Measurements from ENCODE around the gene TBC1D22A.

Gene TBC1D22A

DNA sequence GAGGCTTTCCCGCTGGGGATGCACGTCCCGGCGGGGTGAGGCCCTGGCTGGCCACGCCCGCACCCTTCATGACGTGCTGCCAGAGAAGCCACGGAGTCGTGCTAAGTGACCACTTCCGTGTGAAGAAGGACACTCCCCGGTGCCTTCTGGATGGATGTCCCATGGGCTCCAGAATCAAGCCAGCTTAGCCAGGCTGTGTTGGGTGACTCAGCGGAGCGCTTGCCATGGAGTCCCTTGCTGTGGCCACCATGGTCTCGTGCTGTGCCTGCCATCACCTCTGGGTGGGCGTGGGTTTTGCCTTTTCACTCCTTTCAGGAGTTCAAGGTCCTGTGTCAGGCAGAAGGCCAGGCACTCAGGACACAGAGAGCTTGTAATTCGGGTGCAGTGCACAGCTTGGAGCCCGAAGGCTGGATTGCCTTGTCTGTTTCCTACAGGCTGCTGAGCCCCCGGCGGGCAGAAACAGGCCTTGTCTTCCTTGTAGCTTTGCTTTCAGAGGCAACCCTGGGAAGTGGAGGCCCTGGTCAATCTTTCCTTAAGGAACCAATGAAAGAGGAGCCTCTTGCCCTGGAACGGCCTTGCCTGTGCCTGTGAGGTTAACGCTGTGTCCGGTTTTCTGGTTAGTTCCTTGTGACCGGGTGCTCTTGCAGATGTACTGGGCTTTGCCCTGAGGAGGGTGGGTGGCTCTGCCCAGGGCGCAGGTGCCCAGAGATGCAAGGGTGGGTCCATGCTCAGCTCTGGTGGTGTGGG lies 268.6 kb downstream of the TBC1D22A start:
- TF ChIP-seq, protein P1, sequence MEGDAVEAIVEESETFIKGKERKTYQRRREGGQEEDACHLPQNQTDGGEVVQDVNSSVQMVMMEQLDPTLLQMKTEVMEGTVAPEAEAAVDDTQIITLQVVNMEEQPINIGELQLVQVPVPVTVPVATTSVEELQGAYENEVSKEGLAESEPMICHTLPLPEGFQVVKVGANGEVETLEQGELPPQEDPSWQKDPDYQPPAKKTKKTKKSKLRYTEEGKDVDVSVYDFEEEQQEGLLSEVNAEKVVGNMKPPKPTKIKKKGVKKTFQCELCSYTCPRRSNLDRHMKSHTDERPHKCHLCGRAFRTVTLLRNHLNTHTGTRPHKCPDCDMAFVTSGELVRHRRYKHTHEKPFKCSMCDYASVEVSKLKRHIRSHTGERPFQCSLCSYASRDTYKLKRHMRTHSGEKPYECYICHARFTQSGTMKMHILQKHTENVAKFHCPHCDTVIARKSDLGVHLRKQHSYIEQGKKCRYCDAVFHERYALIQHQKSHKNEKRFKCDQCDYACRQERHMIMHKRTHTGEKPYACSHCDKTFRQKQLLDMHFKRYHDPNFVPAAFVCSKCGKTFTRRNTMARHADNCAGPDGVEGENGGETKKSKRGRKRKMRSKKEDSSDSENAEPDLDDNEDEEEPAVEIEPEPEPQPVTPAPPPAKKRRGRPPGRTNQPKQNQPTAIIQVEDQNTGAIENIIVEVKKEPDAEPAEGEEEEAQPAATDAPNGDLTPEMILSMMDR (IDR thresholded peaks at IDR 0.05; ENCODE audit: low read depth, low read length), result no peak
- H3K4me3 ChIP-seq (ENCODE audit: low read depth, low read length), result no peak overlapping the region

DNA sequence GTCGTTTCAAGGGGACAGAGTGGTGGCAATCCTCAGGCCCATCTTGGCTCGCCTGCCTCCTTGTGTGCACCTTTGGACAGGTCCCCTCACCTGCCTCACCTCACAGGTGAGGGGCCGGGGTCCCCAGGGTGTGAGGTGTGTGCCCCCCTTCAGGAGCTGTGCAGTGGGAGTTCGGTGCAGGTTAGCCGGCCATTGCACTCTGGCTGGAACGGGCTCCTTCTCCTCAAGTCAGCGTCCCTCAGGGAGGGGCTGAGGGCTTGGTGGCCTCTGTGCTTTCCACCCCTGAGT lies 269.1 kb downstream of the TBC1D22A start:
- no peak overlapping the region for H3K4me3 ChIP-seq (ENCODE audit: low read depth, low read length)
- TF ChIP-seq, protein P1 (IDR thresholded peaks at IDR 0.05; ENCODE audit: low read depth, low read length), result no peak

DNA sequence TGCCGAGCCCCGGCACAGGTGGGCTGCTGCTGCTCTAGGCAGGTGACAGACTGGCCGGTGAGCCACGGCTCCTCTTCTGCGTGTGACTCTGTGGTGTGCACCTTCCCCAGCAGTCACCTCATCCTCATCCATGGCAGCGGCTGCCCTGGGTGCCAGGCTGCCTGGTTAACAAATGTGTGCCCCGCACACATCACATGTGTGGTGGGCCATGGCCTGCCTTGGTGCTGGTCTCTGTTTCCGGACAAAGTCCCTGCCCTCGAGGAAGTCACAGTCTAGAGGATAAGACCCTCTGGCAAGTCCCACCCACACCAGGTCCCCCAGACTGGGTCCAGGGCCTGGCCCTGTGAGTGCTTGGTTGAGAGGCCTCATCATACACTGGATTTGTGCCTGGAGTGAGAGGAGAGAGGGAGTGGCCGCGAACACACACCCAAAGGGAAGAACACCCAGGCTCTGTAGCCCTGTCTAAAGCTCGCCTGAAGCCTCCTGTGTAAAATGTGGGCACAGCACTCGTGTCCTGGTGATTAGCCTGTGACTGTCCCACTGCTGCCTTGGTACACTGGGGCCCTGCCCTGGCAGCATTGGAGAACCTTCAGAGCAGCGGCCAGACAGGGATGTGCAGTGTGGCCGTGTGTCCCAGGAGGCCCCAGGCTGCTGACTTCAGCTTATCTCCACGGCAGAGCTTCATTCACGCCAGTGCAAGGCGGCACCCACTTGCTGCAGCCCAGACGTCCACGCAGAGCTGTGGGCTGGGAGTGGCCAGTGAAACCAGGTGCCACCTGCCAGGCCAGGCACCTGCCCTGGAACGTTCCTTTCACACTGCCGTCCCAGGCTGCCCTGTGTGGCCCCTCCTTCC lies 269.9 kb downstream of the TBC1D22A start:
- TF ChIP-seq, protein P1 (IDR thresholded peaks at IDR 0.05; ENCODE audit: low read depth, low read length), result no peak
- no peak overlapping the region for H3K4me3 ChIP-seq (ENCODE audit: low read depth, low read length)

DNA sequence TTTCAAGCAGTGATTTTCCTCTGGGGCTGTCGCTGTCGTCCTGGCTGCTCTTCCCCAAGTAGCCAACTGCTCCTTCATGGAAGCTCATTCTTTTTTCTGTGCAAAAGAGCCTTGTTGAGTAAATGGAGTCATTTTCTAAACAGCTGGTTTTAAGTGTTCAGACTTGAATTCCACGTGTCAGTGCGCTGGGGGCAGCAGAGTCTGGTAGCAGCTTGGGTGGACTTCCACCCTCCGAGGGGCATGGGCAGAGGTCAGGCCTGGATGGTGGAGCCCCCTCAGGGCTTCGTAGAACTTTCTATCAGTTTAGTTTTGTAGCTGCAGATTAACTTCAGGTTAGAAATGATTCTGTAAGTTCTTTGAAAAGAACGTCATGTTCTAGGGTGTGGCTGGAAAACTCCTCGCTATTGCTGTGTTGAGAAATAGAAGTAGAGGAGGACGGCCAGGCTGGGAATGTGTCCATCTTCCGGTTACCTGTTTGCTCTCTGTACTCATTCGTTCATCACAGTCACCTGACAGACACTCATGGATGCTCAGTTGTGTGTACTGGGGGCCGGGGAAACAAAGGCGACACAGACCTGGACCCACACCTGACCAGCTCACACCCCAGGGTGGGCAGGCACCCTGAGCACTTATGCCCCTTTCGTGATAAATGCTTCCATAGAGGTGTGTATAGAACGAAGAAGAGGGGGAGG lies 270.7 kb downstream of the TBC1D22A start:
- H3K4me3 ChIP-seq (ENCODE audit: low read depth, low read length), result no peak overlapping the region
- TF ChIP-seq, protein P1 (IDR thresholded peaks at IDR 0.05; ENCODE audit: low read depth, low read length), result no peak

DNA sequence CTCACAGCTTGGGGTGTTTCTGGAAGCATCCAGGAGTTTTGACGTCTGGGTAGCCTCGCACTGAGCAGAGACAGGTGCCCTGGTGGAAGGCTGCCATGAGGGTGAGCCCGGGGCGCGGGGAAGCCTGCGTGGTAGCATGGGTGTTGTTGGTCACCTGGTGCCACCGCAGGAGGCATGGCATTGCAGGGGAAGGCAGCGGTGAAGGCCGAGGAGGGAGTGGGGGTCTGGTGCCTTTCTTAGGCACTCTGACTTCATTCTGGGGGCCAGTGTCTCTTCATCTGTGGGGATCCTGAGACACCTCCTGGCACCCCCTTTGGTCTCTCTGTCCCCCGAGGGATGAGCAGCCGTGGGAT lies 271.2 kb downstream of the TBC1D22A start:
- TF ChIP-seq, protein P1 (IDR thresholded peaks at IDR 0.05; ENCODE audit: low read depth, low read length), result no peak
- H3K4me3 ChIP-seq (ENCODE audit: low read depth, low read length), result no peak overlapping the region

DNA sequence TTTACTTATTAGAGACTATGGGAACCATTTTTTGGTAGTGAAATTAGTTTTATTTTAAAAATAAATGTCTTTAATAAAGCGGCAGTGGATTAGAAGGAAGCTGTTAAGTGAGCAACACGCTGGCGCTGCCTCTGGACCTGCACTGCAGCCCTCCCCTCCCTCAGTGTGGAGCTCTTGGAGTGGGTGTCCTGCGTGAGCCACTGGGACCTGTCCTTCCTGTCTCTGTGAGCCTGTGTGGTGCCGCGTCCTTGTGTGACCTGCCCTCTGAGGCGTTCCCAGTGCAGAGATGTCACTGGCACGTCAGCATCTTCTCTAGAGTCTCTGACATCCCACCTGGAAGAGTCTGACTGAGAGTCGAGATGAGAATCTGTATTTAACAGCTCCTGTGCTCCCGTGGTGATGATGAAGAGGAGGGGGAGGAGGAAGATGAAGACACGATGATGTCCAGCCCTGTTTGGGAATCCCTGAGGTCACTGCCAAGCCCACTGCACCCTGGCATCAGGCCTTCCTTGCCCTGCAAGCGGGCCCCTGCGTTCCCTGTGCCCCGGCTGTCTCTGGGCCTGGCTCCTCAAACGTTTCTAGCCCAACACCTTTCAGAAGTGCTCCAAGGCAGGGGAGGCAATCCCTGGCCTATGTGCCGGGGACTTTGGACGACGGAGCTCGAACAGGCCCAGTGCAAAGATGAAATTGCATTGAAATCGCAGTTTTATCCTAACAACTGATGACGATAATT lies 271.8 kb downstream of the TBC1D22A start:
- TF ChIP-seq, protein P1 (IDR thresholded peaks at IDR 0.05; ENCODE audit: low read depth, low read length), result no peak
- no peak overlapping the region for H3K4me3 ChIP-seq (ENCODE audit: low read depth, low read length)

Measured in WI38 (cell line).